ENCODE data around the gene INPP4B. TPM values are rescaled to one million over a fixed set of nuclear protein-coding genes. Genes with fewer than 3 reads are reported as not detected.
A peak's percentile ranks its signal among the peaks of the same experiment; 100 is the strongest.

Gene INPP4B
- total and polyA plus RNA-seq, 2 experiments from 2014 or later = 4.6 to 5.5 TPM

DNA sequence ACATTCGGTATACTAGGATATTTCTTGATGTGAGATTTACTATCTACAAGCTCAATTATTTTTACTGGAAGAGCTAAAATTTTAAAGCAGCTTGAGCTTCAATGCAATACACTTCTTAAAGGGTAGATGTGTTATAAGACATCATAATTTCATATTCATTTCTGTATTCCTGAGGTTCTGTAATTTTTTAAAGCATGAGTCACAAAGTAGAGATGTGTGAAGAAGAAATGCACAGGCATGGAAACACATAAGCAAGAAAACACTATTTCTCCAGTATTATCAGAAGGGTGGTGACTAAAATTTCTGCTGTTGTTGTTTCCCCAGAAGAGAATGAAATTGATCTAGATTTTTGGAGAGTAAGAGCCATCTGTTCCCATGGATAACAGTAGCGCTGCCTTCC, 72.6 kb downstream of the INPP4B start:
- Histone ChIP-seq H3K36me3 (no peaks in the 10 kb centered on the region), H3K27me3 (no peaks in the 10 kb centered on the region), H3K27ac (no peak overlapping the region), H3K4me3 (no peak overlapping the region), H3K4me1 (ENCODE audit: low read depth) (peaks cover 2% of the 10 kb centered on the region), H3K9me3 (ENCODE audit: low read depth) (no peaks in the 10 kb centered on the region)
- TF ChIP-seq, protein P1, sequence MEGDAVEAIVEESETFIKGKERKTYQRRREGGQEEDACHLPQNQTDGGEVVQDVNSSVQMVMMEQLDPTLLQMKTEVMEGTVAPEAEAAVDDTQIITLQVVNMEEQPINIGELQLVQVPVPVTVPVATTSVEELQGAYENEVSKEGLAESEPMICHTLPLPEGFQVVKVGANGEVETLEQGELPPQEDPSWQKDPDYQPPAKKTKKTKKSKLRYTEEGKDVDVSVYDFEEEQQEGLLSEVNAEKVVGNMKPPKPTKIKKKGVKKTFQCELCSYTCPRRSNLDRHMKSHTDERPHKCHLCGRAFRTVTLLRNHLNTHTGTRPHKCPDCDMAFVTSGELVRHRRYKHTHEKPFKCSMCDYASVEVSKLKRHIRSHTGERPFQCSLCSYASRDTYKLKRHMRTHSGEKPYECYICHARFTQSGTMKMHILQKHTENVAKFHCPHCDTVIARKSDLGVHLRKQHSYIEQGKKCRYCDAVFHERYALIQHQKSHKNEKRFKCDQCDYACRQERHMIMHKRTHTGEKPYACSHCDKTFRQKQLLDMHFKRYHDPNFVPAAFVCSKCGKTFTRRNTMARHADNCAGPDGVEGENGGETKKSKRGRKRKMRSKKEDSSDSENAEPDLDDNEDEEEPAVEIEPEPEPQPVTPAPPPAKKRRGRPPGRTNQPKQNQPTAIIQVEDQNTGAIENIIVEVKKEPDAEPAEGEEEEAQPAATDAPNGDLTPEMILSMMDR (IDR thresholded peaks at IDR 0.05; ENCODE audit: low read depth, low read length) = no peak
- no peak for DNase-seq (ENCODE audit: low read depth in 1 of 2, low spot score in 1 of 2)

DNA sequence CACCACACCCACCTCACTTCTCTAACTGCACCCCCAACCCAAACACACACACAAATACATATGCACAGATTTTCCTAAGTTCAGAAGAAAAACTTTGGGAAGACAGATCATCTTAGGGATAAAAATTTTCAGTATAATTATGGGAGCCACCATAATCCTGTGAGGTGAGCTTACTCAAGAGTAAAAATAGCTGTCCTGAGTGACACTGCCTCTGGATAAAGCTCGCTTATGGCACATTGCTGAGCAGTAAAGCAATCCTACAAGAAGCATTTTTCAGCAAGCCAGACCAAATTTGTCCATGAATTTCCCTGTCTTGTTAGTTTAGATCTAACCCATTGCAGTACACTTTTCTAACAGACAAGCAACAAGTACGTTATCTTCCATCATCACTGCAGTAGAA, 83.8 kb downstream of the INPP4B start:
- no peaks in the 10 kb centered on the region for H3K36me3 ChIP-seq
- no peak for DNase-seq (ENCODE audit: low read depth in 1 of 2, low spot score in 1 of 2)
- no peaks in the 10 kb centered on the region for H3K4me1 ChIP-seq (ENCODE audit: low read depth)
- H3K27ac ChIP-seq = no peak overlapping the region
- no peak overlapping the region for H3K4me3 ChIP-seq
- no peaks in the 10 kb centered on the region for H3K9me3 ChIP-seq (ENCODE audit: low read depth)
- H3K27me3 ChIP-seq = no peaks in the 10 kb centered on the region
- TF ChIP-seq, protein P1 (IDR thresholded peaks at IDR 0.05; ENCODE audit: low read depth, low read length) = no peak

DNA sequence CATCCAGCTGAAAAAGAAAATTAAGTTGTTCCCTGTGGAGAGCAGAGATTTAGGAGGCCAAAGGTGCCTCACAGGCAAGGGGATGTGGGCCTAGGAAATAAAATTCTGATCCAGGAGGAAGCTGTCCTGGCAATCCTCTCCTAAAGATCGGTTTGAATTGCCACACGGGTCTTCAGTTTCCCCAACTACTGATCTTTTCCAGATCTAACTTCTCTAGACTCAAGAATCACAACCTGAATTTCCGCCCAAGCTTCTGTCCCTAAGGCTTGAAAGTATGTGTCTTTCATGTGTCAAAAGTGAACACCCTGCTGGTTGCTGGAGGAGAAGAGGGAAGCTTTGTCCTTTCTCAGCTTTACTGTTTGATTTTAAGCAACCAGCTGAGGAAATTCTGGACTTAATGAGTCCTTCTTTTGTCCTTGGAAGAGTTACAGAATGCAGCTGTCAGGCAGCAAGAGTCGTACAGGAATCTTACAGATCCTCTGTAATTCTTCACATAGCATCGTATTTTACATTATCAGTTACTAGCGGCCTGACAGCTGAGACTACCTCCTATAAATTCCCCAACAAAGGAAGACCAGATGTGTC, 93.8 kb downstream of the INPP4B start:
- no peaks in the 10 kb centered on the region for H3K27me3 ChIP-seq
- peak overlapping the region; percentile 45 for H3K27ac ChIP-seq
- H3K4me1 ChIP-seq (ENCODE audit: low read depth) = peaks cover 9% of the 10 kb centered on the region
- peak in 1 of 2 donors; percentile 35 for DNase-seq (ENCODE audit: low read depth in 1 of 2, low spot score in 1 of 2)
- no peak overlapping the region for H3K4me3 ChIP-seq
- TF ChIP-seq, protein P1 (IDR thresholded peaks at IDR 0.05; ENCODE audit: low read depth, low read length) = no peak
- no peaks in the 10 kb centered on the region for H3K36me3 ChIP-seq
- no peaks in the 10 kb centered on the region for H3K9me3 ChIP-seq (ENCODE audit: low read depth)

DNA sequence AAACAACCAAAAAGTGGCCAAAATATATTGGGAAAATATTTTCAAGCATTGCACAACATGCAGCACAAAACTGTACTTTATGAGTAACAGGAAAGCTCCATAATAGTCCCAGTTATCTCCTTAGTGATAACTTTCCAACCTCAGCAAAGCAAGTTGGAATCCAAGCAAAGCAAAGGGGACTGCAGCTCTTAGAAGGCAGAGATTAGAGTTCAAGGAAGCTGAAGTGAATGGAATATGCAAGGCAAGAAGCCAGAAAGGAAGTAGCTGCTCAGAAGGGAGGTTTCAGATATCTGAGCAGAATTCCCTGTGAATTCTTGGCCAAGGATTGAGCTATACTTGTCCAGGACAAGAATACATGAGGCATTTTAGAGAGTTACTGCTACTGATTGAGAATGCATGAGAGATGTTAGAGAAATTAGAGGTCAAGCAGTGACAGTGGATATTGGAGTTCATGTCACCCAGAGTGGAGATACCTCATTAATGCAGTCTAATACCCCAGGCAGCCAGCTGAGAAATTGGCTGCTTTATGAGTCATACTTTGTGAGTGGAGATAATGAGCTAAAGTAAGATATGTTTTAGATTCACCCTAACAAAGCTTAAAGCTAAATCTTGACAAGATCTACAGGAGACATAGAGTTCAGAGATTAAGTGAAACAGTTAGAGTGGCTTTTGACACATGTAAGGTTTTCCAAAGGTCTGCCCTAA, 102.8 kb downstream of the INPP4B start:
- Histone ChIP-seq H3K9me3 (ENCODE audit: low read depth) (no peaks in the 10 kb centered on the region), H3K36me3 (no peaks in the 10 kb centered on the region), H3K27ac (no peak overlapping the region), H3K27me3 (no peaks in the 10 kb centered on the region), H3K4me3 (no peak overlapping the region), H3K4me1 (ENCODE audit: low read depth) (no peaks in the 10 kb centered on the region)
- TF ChIP-seq, protein P1 (IDR thresholded peaks at IDR 0.05; ENCODE audit: low read depth, low read length) = no peak
- DNase-seq (ENCODE audit: low read depth in 1 of 2, low spot score in 1 of 2) = peak in 1 of 2 donors; percentile 95

DNA sequence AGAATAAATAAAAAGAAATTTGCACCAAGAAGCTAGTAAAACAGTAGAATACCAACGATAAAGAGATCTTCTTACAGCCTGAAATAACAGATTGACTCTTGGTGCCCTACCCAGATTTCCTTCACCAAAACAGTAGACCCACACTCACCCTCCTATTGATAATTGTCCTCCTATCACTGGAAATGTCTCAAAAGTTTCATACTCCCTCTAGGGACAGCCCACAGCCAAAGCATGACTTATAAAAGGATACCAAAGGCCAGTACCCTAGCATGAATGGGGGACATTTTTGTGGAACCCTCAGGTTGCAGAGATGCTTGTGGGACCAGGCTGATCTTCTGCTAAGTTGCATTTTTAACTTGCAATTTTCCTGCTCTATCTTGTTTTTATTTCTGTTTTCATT, 104.1 kb downstream of the INPP4B start:
- no peak overlapping the region for H3K4me3 ChIP-seq
- no peaks in the 10 kb centered on the region for H3K4me1 ChIP-seq (ENCODE audit: low read depth)
- H3K27ac ChIP-seq = no peak overlapping the region
- H3K27me3 ChIP-seq = no peaks in the 10 kb centered on the region
- TF ChIP-seq, protein P1 (IDR thresholded peaks at IDR 0.05; ENCODE audit: low read depth, low read length) = no peak
- no peak for DNase-seq (ENCODE audit: low read depth in 1 of 2, low spot score in 1 of 2)
- no peaks in the 10 kb centered on the region for H3K36me3 ChIP-seq
- H3K9me3 ChIP-seq (ENCODE audit: low read depth) = no peaks in the 10 kb centered on the region
